B cell (primary cell): ENCODE data around the gene KIF3A. TPM values are rescaled to one million over a fixed set of nuclear protein-coding genes. Genes with fewer than 3 reads are reported as not detected.

ENCODE experiments used
- ATAC-seq: fragments of 200-7000 bp; cut with Tn5 transposase; one replicate; pipeline ENCODE4 v1.10.0; 2021; ENCODE audit warnings: low read depth, mild to moderate bottlenecking, moderate number of reproducible peaks, moderate library complexity
- CTCF ChIA-PET: fragments of 350-600 bp; sonication (Branson Sonifier 250); formaldehyde crosslinking; loops from one replicate; lab custom pipeline; 2021; ENCODE audit warnings: antibody characterized with exemption, inconsistent platforms; lab: Charles Lee
- POLR2A ChIA-PET: fragments of 350-600 bp; sonication (Branson Sonifier 250); formaldehyde crosslinking; loops from one replicate; lab custom pipeline; 2021; ENCODE audit warnings: antibody characterized with exemption; lab: Charles Lee
- DNase-seq: peaks from one replicate; pipeline ENCODE4 v3.0.0; 2013
- H2AFZ ChIP-seq: 2 replicates; pipeline ENCODE4 v1.6.1; 2012; ENCODE audit warnings: mild to moderate bottlenecking, low read depth, low read length; ENCODE audit not compliant: insufficient read depth, poor library complexity, severe bottlenecking
- H3K27ac ChIP-seq, 2 donors: 1 replicate in 1 of 2; 2 replicates in 1 of 2; pipeline ENCODE4 v1.5.1; 2012 to 2013; ENCODE audit warnings: low read length in 2 of 2, mild to moderate bottlenecking in 2 of 2, moderate library complexity in 1 of 2
- H3K27me3 ChIP-seq, 4 experiments: fragments of 200-600 bp in 1 of 4; sonication (generic) in 1 of 4; replicated peaks in 1 of 4; 1 replicate in 2 of 4; 2 replicates in 2 of 4; pipeline versions ENCODE4 v1.6.1 to v1.7.0; 2013 to 2016; ENCODE audit warnings: low read length in 3 of 4, mild to moderate bottlenecking in 2 of 4, mixed read lengths in 1 of 4, moderate library complexity in 1 of 4; ENCODE audit not compliant: insufficient read depth in 4 of 4, control insufficient read depth in 3 of 4; ENCODE audit errors: control extremely low read depth in 1 of 4
- H3K36me3 ChIP-seq, 2 experiments: replicated peaks in 1 of 2; 1 replicate in 1 of 2; 2 replicates in 1 of 2; pipeline versions ENCODE4 v1.6.1 to v1.7.1; 2013; ENCODE audit warnings: low read length in 1 of 2; ENCODE audit not compliant: insufficient read depth in 2 of 2, control insufficient read depth in 1 of 2; ENCODE audit errors: control extremely low read depth in 1 of 2, extremely low read depth in 1 of 2
- H3K4me1 ChIP-seq, 2 donors: fragments of 200-600 bp in 1 of 2; sonication (generic) in 1 of 2; 1 replicate in 1 of 2; 2 replicates in 1 of 2; pipeline versions ENCODE4 v1.5.1 to v1.6.1; 2013 to 2017; ENCODE audit warnings: low read length in 2 of 2; ENCODE audit not compliant: control insufficient read depth in 2 of 2, insufficient read depth in 2 of 2
- H3K4me2 ChIP-seq: replicated peaks from 2 replicates; pipeline ENCODE3; 2012; ENCODE audit warnings: mild to moderate bottlenecking, low read depth, low read length; ENCODE audit not compliant: poor library complexity, severe bottlenecking
- H3K4me3 ChIP-seq, 5 experiments: fragments of 200-600 bp in 1 of 5; sonication (generic) in 1 of 5; 1 replicate in 3 of 5; 2 replicates in 2 of 5; pipeline versions ENCODE4 v1.5.1 to v1.7.0; 2011 to 2016; ENCODE audit warnings: low read length in 4 of 5, mild to moderate bottlenecking in 4 of 5, low read depth in 2 of 5, control low read depth in 1 of 5, moderate library complexity in 1 of 5; ENCODE audit not compliant: insufficient read depth in 1 of 5; ENCODE audit errors: control extremely low read depth in 1 of 5, extremely low read depth in 1 of 5
- H3K79me2 ChIP-seq: fragments of 200-600 bp; sonication (generic); one replicate; pipeline ENCODE4 v1.6.0; 2016; ENCODE audit warnings: low read length; ENCODE audit not compliant: control insufficient read depth, insufficient read depth
- H3K9ac ChIP-seq: fragments of 200-600 bp; sonication (generic); 2 replicates; pipeline ENCODE4 v1.6.1; 2017; ENCODE audit warnings: mild to moderate bottlenecking, low read length, moderate library complexity
- H3K9me3 ChIP-seq, 3 donors: one replicate each; pipeline versions ENCODE4 v1.6.1 to v1.7.1; 2013; ENCODE audit warnings: low read length in 2 of 3; ENCODE audit not compliant: control insufficient read depth in 2 of 3, insufficient read depth in 1 of 3; ENCODE audit errors: control extremely low read depth in 1 of 3
- H4K20me1 ChIP-seq: 2 replicates; pipeline ENCODE4 v1.6.0; 2012; ENCODE audit warnings: mild to moderate bottlenecking, low read length; ENCODE audit not compliant: insufficient read depth, control insufficient read depth, poor library complexity, severe bottlenecking
- H3K27ac Mint-ChIP-seq: one replicate; pipeline ENCODE4 v1.8.0; 2021; ENCODE audit warnings: mixed read lengths
- H3K27me3 Mint-ChIP-seq: one replicate; pipeline ENCODE4 v1.8.0; 2021; ENCODE audit warnings: mixed read lengths
- H3K4me1 Mint-ChIP-seq: one replicate; pipeline ENCODE4 v1.8.0; 2021; ENCODE audit warnings: mixed read lengths
- H3K4me3 Mint-ChIP-seq: one replicate; pipeline ENCODE4 v1.8.0; 2021; ENCODE audit warnings: mixed read lengths
- H3K9me3 Mint-ChIP-seq: one replicate; pipeline ENCODE4 v1.8.0; 2022; ENCODE audit warnings: mixed read lengths; ENCODE audit not compliant: insufficient read depth
- EZH2 ChIP-seq: IDR thresholded peaks from 2 replicates; pipeline ENCODE4 v1.6.1; 2012; ENCODE audit warnings: borderline replicate concordance, low read depth, mild to moderate bottlenecking, moderate library complexity, low read length; ENCODE audit not compliant: insufficient read depth, poor library complexity, severe bottlenecking
- WGBS: methylation state at CpG from one replicate; pipeline ENCODE4 v1.1.5; 2013; ENCODE audit warnings: missing lambda C conversion rate; ENCODE audit not compliant: insufficient coverage; 5-methylcytosine and 5-hydroxymethylcytosine counted together
- intact Hi-C: fragments of 100-400 bp; cut with micrococcal nuclease; formaldehyde crosslinking; loops from one replicate; pipeline ENCODE4 v1.10.0; 2022
- polyA plus RNA-seq: library from polyadenylated mRNA; depleted of rRNA; stranded (reverse); fragments of >200 nt; gene quantifications from 2 replicates; pipeline ENCODE4 v1.2.3, GENCODE V29; 2012
- total RNA-seq, 2 donors: library from RNA; stranded (reverse); fragments of 120-200 nt in 1 of 2; gene quantifications; 1 replicate in 1 of 2; 2 replicates in 1 of 2; pipeline versions ENCODE4 v1.2.3 to v1.2.4, GENCODE V29; 2013 to 2022
- TF ChIP-seq, protein P1 (sequence below): fragments of 200-600 bp; IDR thresholded peaks from one replicate; pipeline ENCODE4 v1.8.0; 2022; ENCODE audit warnings: antibody characterized with exemption, mild to moderate bottlenecking

KIF3A gene
- total and polyA plus RNA-seq, 2 donors (not counting 1 experiment from before 2014, with no cell fraction given): 1.3 to 16.0 TPM

DNA sequence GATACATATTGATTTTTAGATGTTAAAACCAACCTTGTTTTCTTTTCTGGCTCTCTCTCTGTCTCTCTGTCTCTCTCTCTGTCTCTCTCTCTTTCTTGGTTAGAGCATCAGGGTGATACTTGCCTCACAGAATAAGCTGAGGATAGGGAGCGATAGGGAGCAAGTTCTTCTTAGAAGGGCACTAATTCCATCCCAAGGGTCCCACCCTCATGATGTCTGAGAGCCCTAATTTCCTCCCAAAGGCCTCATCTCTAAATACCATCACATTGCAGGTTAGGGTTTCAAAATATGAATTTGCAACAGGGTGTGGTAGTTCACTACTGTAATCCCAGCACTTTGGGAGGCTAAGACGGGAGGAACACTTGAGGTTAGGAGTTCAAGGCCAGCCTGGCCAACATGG lies 4.8 kb upstream of the KIF3A start:
- peaks cover 28% of the 10 kb centered on the region for H3K27me3 Mint-ChIP-seq
- ATAC-seq: no peak
- no peak for DNase-seq
- no peaks in the 10 kb centered on the region for H3K9me3 Mint-ChIP-seq
- 100% methylated on average over 1 of the region's 2 CpGs for WGBS
- TF ChIP-seq EZH2: no peak
- TF ChIP-seq, protein P1, sequence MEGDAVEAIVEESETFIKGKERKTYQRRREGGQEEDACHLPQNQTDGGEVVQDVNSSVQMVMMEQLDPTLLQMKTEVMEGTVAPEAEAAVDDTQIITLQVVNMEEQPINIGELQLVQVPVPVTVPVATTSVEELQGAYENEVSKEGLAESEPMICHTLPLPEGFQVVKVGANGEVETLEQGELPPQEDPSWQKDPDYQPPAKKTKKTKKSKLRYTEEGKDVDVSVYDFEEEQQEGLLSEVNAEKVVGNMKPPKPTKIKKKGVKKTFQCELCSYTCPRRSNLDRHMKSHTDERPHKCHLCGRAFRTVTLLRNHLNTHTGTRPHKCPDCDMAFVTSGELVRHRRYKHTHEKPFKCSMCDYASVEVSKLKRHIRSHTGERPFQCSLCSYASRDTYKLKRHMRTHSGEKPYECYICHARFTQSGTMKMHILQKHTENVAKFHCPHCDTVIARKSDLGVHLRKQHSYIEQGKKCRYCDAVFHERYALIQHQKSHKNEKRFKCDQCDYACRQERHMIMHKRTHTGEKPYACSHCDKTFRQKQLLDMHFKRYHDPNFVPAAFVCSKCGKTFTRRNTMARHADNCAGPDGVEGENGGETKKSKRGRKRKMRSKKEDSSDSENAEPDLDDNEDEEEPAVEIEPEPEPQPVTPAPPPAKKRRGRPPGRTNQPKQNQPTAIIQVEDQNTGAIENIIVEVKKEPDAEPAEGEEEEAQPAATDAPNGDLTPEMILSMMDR: no peak
- H3K36me3 ChIP-seq: no peaks in the 10 kb centered on the region
- H3K4me2 ChIP-seq: no peak overlapping the region
- CTCF ChIA-PET: no interaction called here
- no peak overlapping the region for H3K27ac ChIP-seq
- H3K9ac ChIP-seq: no peak overlapping the region
- H3K4me1 Mint-ChIP-seq: peaks cover 16% of the 10 kb centered on the region
- H3K9me3 ChIP-seq: peaks cover 3 to 9% (median 4%) of the 10 kb centered on the region in 3 donors
- intact Hi-C loops: no loop called here
- no peak overlapping the region for H2AFZ ChIP-seq
- POLR2A ChIA-PET: no interaction called here
- peaks cover under 1% of the 10 kb centered on the region for H3K79me2 ChIP-seq
- H3K4me3 ChIP-seq: no peak overlapping the region
- H3K27me3 ChIP-seq: peaks cover 0 to 30% (median 18%) of the 10 kb centered on the region in 4 experiments
- no peak overlapping the region for H3K4me3 Mint-ChIP-seq
- H4K20me1 ChIP-seq: no peaks in the 10 kb centered on the region
- H3K4me1 ChIP-seq: peaks cover 9 to 13% of the 10 kb centered on the region in 2 donors
- H3K27ac Mint-ChIP-seq: no peak overlapping the region

DNA sequence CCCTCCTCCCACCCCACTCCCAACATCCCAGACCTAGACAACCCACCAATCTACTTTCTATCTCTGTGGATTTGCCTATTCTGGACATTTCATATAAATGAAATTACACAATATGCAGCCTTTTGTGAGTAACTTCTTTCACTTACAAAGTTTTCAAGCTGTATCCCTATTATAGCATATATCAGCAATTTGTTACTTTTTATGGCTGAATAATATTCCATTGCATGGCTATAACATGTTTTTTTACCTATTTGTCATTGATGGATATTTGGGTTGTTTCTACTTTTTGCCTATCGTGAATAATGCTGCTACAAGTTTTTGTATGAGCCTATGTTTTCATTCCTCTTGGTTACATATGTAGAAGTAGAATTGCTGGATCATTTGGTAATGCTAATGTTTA lies 1.9 kb upstream of the KIF3A start:
- Histone ChIP-seq H4K20me1 (no peaks in the 10 kb centered on the region), H3K27ac (no peak overlapping the region), H3K4me1 (peaks cover 11 to 13% of the 10 kb centered on the region in 2 donors), H3K27me3 (peaks cover 0 to 12% (median 7%) of the 10 kb centered on the region in 4 experiments), H3K9ac (no peak overlapping the region), H3K36me3 (no peaks in the 10 kb centered on the region), H3K4me2 (no peak overlapping the region), H3K79me2 (peaks cover 17% of the 10 kb centered on the region), H3K4me3 (no peak overlapping the region), H3K9me3 (peaks cover 3 to 9% (median 4%) of the 10 kb centered on the region in 3 donors), H2AFZ (no peak overlapping the region)
- intact Hi-C loops: no loop called here
- no peaks in the 10 kb centered on the region for H3K9me3 Mint-ChIP-seq
- ChIA-PET CTCF (no interaction called here), POLR2A (interaction anchor here (0.7 kb wide), 1 partner anchor 189 kb away, joined by 5 read pairs; no protein-coding TSS in a partner anchor)
- H3K4me3 Mint-ChIP-seq: no peak overlapping the region
- H3K27ac Mint-ChIP-seq: no peak overlapping the region
- WGBS: 80% methylated on average over 1 of the region's 1 CpG
- TF ChIP-seq, protein P1: no peak
- TF ChIP-seq EZH2: no peak
- no peak for DNase-seq
- ATAC-seq: no peak
- peaks cover 22% of the 10 kb centered on the region for H3K4me1 Mint-ChIP-seq
- H3K27me3 Mint-ChIP-seq: peaks cover 14% of the 10 kb centered on the region
